ENCODE data around the gene TBCD. TPM values are rescaled to one million over a fixed set of nuclear protein-coding genes. Genes with fewer than 3 reads are reported as not detected.
"Not testable (repeated sequence)": the region's sequence is repeated elsewhere in the genome, so short reads cannot be mapped to it uniquely, and the experiment has no call there.

TBCD gene
- total and polyA plus RNA-seq, 2 donors: 140 to 292 TPM

GRCh38 chr17:82980632-82981031 is 228.8 kb downstream of the TBCD start:
- Histone ChIP-seq H3K36me3 (ENCODE audit: control insufficient read depth in 2 of 2, insufficient read depth in 2 of 2, low read length in 1 of 2) (no peaks in the 10 kb centered on the region), H3K9me3 (ENCODE audit: control insufficient read depth in 2 of 2, insufficient read depth in 1 of 2, low read length in 1 of 2) (peaks cover 0 to 4% of the 10 kb centered on the region in 2 donors), H3K27ac (ENCODE audit: low read depth in 1 of 2, low read length in 1 of 2) (no peak overlapping the region), H3K4me3 (ENCODE audit: low read length in 2 of 2) (no peak overlapping the region), H3K4me1 (ENCODE audit: control insufficient read depth in 2 of 2, insufficient read depth in 2 of 2, low read length in 2 of 2) (peaks cover 11 to 19% of the 10 kb centered on the region in 2 donors), H3K27me3 (ENCODE audit: control insufficient read depth in 2 of 2, insufficient read depth in 1 of 2, low read length in 1 of 2) (no peaks in the 10 kb centered on the region)
- WGBS: 85% methylated on average over 9 of the region's 9 CpGs
- DNase-seq (ENCODE audit: low read depth in 6 of 9, low spot score in 9 of 9): no peak

- H3K27me3 ChIP-seq (ENCODE audit: control insufficient read depth in 2 of 2, insufficient read depth in 1 of 2, low read length in 1 of 2): no peaks in the 10 kb centered on the region
- no peak for DNase-seq (ENCODE audit: low read depth in 6 of 9, low spot score in 9 of 9)
- H3K9me3 ChIP-seq (ENCODE audit: control insufficient read depth in 2 of 2, insufficient read depth in 1 of 2, low read length in 1 of 2): peaks cover 0 to 4% of the 10 kb centered on the region in 2 donors
- H3K4me3 ChIP-seq (ENCODE audit: low read length in 2 of 2): no peak overlapping the region
- no peaks in the 10 kb centered on the region for H3K36me3 ChIP-seq (ENCODE audit: control insufficient read depth in 2 of 2, insufficient read depth in 2 of 2, low read length in 1 of 2)
- peaks cover 17 to 25% of the 10 kb centered on the region in 2 donors for H3K4me1 ChIP-seq (ENCODE audit: control insufficient read depth in 2 of 2, insufficient read depth in 2 of 2, low read length in 2 of 2)
- H3K27ac ChIP-seq (ENCODE audit: low read depth in 1 of 2, low read length in 1 of 2): no peak overlapping the region
- WGBS: 94% methylated on average over 15 of the region's 15 CpGs
Observed at GRCh38 chr17:82981141-82981730, 229.4 kb downstream of the TBCD start.

GRCh38 chr17:82983510-82984248 is 231.8 kb downstream of the TBCD start:
- DNase-seq (ENCODE audit: low read depth in 6 of 9, low spot score in 9 of 9): no peak
- no peak overlapping the region for H3K27ac ChIP-seq (ENCODE audit: low read depth in 1 of 2, low read length in 1 of 2)
- H3K9me3 ChIP-seq (ENCODE audit: control insufficient read depth in 2 of 2, insufficient read depth in 1 of 2, low read length in 1 of 2): peaks cover 0 to 4% of the 10 kb centered on the region in 2 donors
- H3K4me3 ChIP-seq (ENCODE audit: low read length in 2 of 2): no peak overlapping the region
- no peaks in the 10 kb centered on the region for H3K27me3 ChIP-seq (ENCODE audit: control insufficient read depth in 2 of 2, insufficient read depth in 1 of 2, low read length in 1 of 2)
- H3K36me3 ChIP-seq (ENCODE audit: control insufficient read depth in 2 of 2, insufficient read depth in 2 of 2, low read length in 1 of 2): no peaks in the 10 kb centered on the region
- H3K4me1 ChIP-seq (ENCODE audit: control insufficient read depth in 2 of 2, insufficient read depth in 2 of 2, low read length in 2 of 2): peaks cover 19 to 22% of the 10 kb centered on the region in 2 donors
- 97% methylated on average over 27 of the region's 27 CpGs for WGBS

- DNase-seq (ENCODE audit: low read depth in 6 of 9, low spot score in 9 of 9); H3K9me3 ChIP-seq (ENCODE audit: control insufficient read depth in 2 of 2, insufficient read depth in 1 of 2, low read length in 1 of 2); H3K27me3 ChIP-seq (ENCODE audit: control insufficient read depth in 2 of 2, insufficient read depth in 1 of 2, low read length in 1 of 2); H3K27ac ChIP-seq (ENCODE audit: low read depth in 1 of 2, low read length in 1 of 2); H3K4me3 ChIP-seq (ENCODE audit: low read length in 2 of 2); H3K36me3 ChIP-seq (ENCODE audit: control insufficient read depth in 2 of 2, insufficient read depth in 2 of 2, low read length in 1 of 2): not testable (repeated sequence)
- H3K4me1 ChIP-seq (ENCODE audit: control insufficient read depth in 2 of 2, insufficient read depth in 2 of 2, low read length in 2 of 2): peaks cover 17 to 21% of the 10 kb centered on the region in 2 donors
- WGBS: 93% methylated on average over 12 of the region's 12 CpGs
Observed at GRCh38 chr17:82984249-82984617, 232.4 kb downstream of the TBCD start.

GRCh38 chr17:82984751-82985427 is 233.0 kb downstream of the TBCD start:
- Histone ChIP-seq H3K4me3 (ENCODE audit: low read length in 2 of 2) (no peak overlapping the region), H3K4me1 (ENCODE audit: control insufficient read depth in 2 of 2, insufficient read depth in 2 of 2, low read length in 2 of 2) (peaks cover 17 to 21% of the 10 kb centered on the region in 2 donors), H3K27ac (ENCODE audit: low read depth in 1 of 2, low read length in 1 of 2) (no peak overlapping the region), H3K9me3 (ENCODE audit: control insufficient read depth in 2 of 2, insufficient read depth in 1 of 2, low read length in 1 of 2) (peaks cover 0 to 4% of the 10 kb centered on the region in 2 donors), H3K27me3 (ENCODE audit: control insufficient read depth in 2 of 2, insufficient read depth in 1 of 2, low read length in 1 of 2) (no peaks in the 10 kb centered on the region), H3K36me3 (ENCODE audit: control insufficient read depth in 2 of 2, insufficient read depth in 2 of 2, low read length in 1 of 2) (no peaks in the 10 kb centered on the region)
- DNase-seq (ENCODE audit: low read depth in 6 of 9, low spot score in 9 of 9): peak in 1 of 9 donors; percentile 22
- WGBS: 93% methylated on average over 15 of the region's 15 CpGs

GRCh38 chr17:82985428-82985805 is 233.6 kb downstream of the TBCD start:
- no peaks in the 10 kb centered on the region for H3K27me3 ChIP-seq (ENCODE audit: control insufficient read depth in 2 of 2, insufficient read depth in 1 of 2, low read length in 1 of 2)
- peak in 1 of 9 donors; percentile 23 for DNase-seq (ENCODE audit: low read depth in 6 of 9, low spot score in 9 of 9)
- peaks cover 0 to 4% of the 10 kb centered on the region in 2 donors for H3K9me3 ChIP-seq (ENCODE audit: control insufficient read depth in 2 of 2, insufficient read depth in 1 of 2, low read length in 1 of 2)
- WGBS: 86% methylated on average over 11 of the region's 11 CpGs
- peak overlapping the region; percentile 20 to 87 for H3K27ac ChIP-seq (ENCODE audit: low read depth in 1 of 2, low read length in 1 of 2)
- peaks cover 17 to 21% of the 10 kb centered on the region in 2 donors for H3K4me1 ChIP-seq (ENCODE audit: control insufficient read depth in 2 of 2, insufficient read depth in 2 of 2, low read length in 2 of 2)
- H3K4me3 ChIP-seq (ENCODE audit: low read length in 2 of 2): no peak overlapping the region
- H3K36me3 ChIP-seq (ENCODE audit: control insufficient read depth in 2 of 2, insufficient read depth in 2 of 2, low read length in 1 of 2): no peaks in the 10 kb centered on the region

- 4% methylated on average over 17 of the region's 17 CpGs for WGBS
- Histone ChIP-seq H3K4me3 (ENCODE audit: low read length in 2 of 2) (peak overlapping the region in 1 of 2 donors; percentile 9), H3K4me1 (ENCODE audit: control insufficient read depth in 2 of 2, insufficient read depth in 2 of 2, low read length in 2 of 2) (peaks cover 17 to 21% of the 10 kb centered on the region in 2 donors), H3K27me3 (ENCODE audit: control insufficient read depth in 2 of 2, insufficient read depth in 1 of 2, low read length in 1 of 2) (no peaks in the 10 kb centered on the region), H3K9me3 (ENCODE audit: control insufficient read depth in 2 of 2, insufficient read depth in 1 of 2, low read length in 1 of 2) (peaks cover 0 to 4% of the 10 kb centered on the region in 2 donors), H3K27ac (ENCODE audit: low read depth in 1 of 2, low read length in 1 of 2) (peak overlapping the region; percentile 78 to 87), H3K36me3 (ENCODE audit: control insufficient read depth in 2 of 2, insufficient read depth in 2 of 2, low read length in 1 of 2) (no peaks in the 10 kb centered on the region)
- peak in 7 of 9 donors; percentile 47 to 87 (median 68) for DNase-seq (ENCODE audit: low read depth in 6 of 9, low spot score in 9 of 9)
Observed at GRCh38 chr17:82985973-82986372, 234.1 kb downstream of the TBCD start.

GRCh38 chr17:82989051-82989450 is 237.2 kb downstream of the TBCD start:
- H3K27me3 ChIP-seq (ENCODE audit: control insufficient read depth in 2 of 2, insufficient read depth in 1 of 2, low read length in 1 of 2); H3K4me3 ChIP-seq (ENCODE audit: low read length in 2 of 2); DNase-seq (ENCODE audit: low read depth in 6 of 9, low spot score in 9 of 9); H3K36me3 ChIP-seq (ENCODE audit: control insufficient read depth in 2 of 2, insufficient read depth in 2 of 2, low read length in 1 of 2); H3K27ac ChIP-seq (ENCODE audit: low read depth in 1 of 2, low read length in 1 of 2); H3K9me3 ChIP-seq (ENCODE audit: control insufficient read depth in 2 of 2, insufficient read depth in 1 of 2, low read length in 1 of 2): not testable (repeated sequence)
- WGBS: 98% methylated on average over 3 of the region's 3 CpGs
- peaks cover 17 to 21% of the 10 kb centered on the region in 2 donors for H3K4me1 ChIP-seq (ENCODE audit: control insufficient read depth in 2 of 2, insufficient read depth in 2 of 2, low read length in 2 of 2)

GRCh38 chr17:82989881-82990280 is 238.0 kb downstream of the TBCD start:
- Histone ChIP-seq H3K36me3 (ENCODE audit: control insufficient read depth in 2 of 2, insufficient read depth in 2 of 2, low read length in 1 of 2) (no peaks in the 10 kb centered on the region), H3K4me1 (ENCODE audit: control insufficient read depth in 2 of 2, insufficient read depth in 2 of 2, low read length in 2 of 2) (peaks cover 17 to 18% of the 10 kb centered on the region in 2 donors), H3K9me3 (ENCODE audit: control insufficient read depth in 2 of 2, insufficient read depth in 1 of 2, low read length in 1 of 2) (peaks cover 0 to under 1% of the 10 kb centered on the region in 2 donors), H3K27ac (ENCODE audit: low read depth in 1 of 2, low read length in 1 of 2) (no peak overlapping the region), H3K4me3 (ENCODE audit: low read length in 2 of 2) (no peak overlapping the region), H3K27me3 (ENCODE audit: control insufficient read depth in 2 of 2, insufficient read depth in 1 of 2, low read length in 1 of 2) (no peaks in the 10 kb centered on the region)
- DNase-seq (ENCODE audit: low read depth in 6 of 9, low spot score in 9 of 9): no peak
- WGBS: 99% methylated on average over 5 of the region's 5 CpGs
